ENCODE measurements around the gene KMO.

GRCh38 chr1:241624935-241625334 lies 92.8 kb downstream of the KMO start:
- TF ChIP-seq BACH1 (IDR thresholded peaks at IDR 0.05; ENCODE audit: low read length) = no peak
- TF ChIP-seq CTCF (IDR thresholded peaks at IDR 0.05; ENCODE audit: control extremely low read depth in 1 of 3, insufficient read depth in 1 of 3, low read depth in 1 of 3, low read length in 3 of 3) = no peak
- no peak for TF ChIP-seq JUND (IDR thresholded peaks at IDR 0.05; ENCODE audit: low read length)
- no peak for TF ChIP-seq YY1 (IDR thresholded peaks at IDR 0.05; ENCODE audit: low read depth, low read length)
- no peak for TF ChIP-seq EP300 (IDR thresholded peaks at IDR 0.05; ENCODE audit: borderline replicate concordance in 1 of 2, low read depth in 2 of 2, low read length in 2 of 2)
- TF ChIP-seq POU5F1 (IDR thresholded peaks at IDR 0.05; ENCODE audit: low read depth, low read length) = no peak
- TF ChIP-seq MAX (IDR thresholded peaks at IDR 0.05) = no peak
- no peak for TF ChIP-seq EZH2 (IDR thresholded peaks at IDR 0.05; ENCODE audit: low read depth, low read length, severe bottlenecking)
- no peak for TF ChIP-seq POLR2A (IDR thresholded peaks at IDR 0.05; ENCODE audit: control extremely low read depth in 1 of 2, low read depth in 2 of 2, low read length in 2 of 2)
- TF ChIP-seq BRCA1 (IDR thresholded peaks at IDR 0.05; ENCODE audit: low read depth, low read length) = no peak
- TF ChIP-seq TAF1 (IDR thresholded peaks at IDR 0.05; ENCODE audit: low read depth, low read length) = no peak
- no peak for TF ChIP-seq BCL11A (IDR thresholded peaks at IDR 0.05; ENCODE audit: low read depth in 2 of 2, low read length in 2 of 2)
